SK-N-MC (cell line): ENCODE results near the gene RNF187.

Experiments used
- EZH2 ChIP-seq: fragments of 200-600 bp; sonication (generic); IDR thresholded peaks from one replicate; pipeline ENCODE4 v1.6.1; 2017; ENCODE audit warnings: antibody characterized with exemption
- POLR2AphosphoS5 ChIP-seq: IDR thresholded peaks from 2 replicates; pipeline ENCODE4 v1.6.1; 2012; ENCODE audit warnings: mild to moderate bottlenecking, low read depth, low read length, borderline replicate concordance

GRCh38 chr1:228528612-228529011 lies 41.4 kb downstream of the RNF187 start:
- no peak for TF ChIP-seq POLR2AphosphoS5
- TF ChIP-seq EZH2 = no peak
